HG03045 (cell line): ENCODE measurements around the gene RNF41.

Source experiments
- ATAC-seq: cut with Tn5 transposase; IDR thresholded peaks from one replicate; pipeline ENCODE4 v1.9.1; 2021; ENCODE audit warnings: mild to moderate bottlenecking, moderate library complexity; ENCODE audit not compliant: unreplicated experiment

Gene RNF41

DNA sequence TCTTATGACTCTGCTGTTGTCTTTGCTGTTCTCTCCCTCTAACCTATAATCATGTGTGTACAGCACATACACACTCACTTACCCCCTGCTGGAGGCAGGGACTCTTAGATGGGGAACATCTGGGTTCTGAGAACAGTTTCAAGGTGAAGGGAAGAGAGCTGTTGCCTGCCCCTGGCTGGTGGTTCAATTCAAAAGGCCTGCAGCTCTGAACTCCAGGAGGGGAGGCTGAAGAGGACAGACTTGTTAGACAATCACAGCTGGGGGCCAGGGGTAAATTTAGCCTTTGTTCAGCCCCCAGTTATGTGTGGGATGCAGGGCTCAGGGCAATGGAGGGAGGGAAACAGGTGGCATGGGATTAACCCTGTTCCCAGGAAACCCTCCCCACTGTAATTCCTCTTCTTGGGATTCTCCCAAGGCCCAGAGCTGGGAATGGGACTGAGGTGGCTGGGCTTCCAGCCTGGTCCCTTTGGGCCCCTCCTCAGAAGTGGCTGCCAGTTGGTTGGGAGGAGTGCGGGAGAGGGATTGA, 67.4 kb downstream of the RNF41 start:
- no peak for ATAC-seq

GRCh38 chr12:56153678-56154065, 68.0 kb downstream of the RNF41 start:
- ATAC-seq = no peak

- no peak for ATAC-seq
These were observed 68.7 kb downstream of the RNF41 start for GRCh38 chr12:56152756-56153677.
